HUES6 (cell line): Measurements from ENCODE around the gene STEAP3.
"Not testable (repeated sequence)": the region's sequence is repeated elsewhere in the genome, so short reads cannot be mapped to it uniquely, and the experiment has no call there.

ENCODE experiments used
- H3K27ac ChIP-seq: 2 replicates; pipeline ENCODE4 v1.7.0; 2013; ENCODE audit warnings: low read depth, mild to moderate bottlenecking, low read length, inconsistent platforms
- H3K27me3 ChIP-seq: 2 replicates; pipeline ENCODE4 v1.6.1; 2013; ENCODE audit warnings: low read length; ENCODE audit not compliant: control insufficient read depth, insufficient read depth
- H3K36me3 ChIP-seq: 2 replicates; pipeline ENCODE4 v1.6.1; 2013; ENCODE audit warnings: low read length; ENCODE audit not compliant: control insufficient read depth, insufficient read depth
- H3K4me1 ChIP-seq: 2 replicates; pipeline ENCODE4 v1.6.1; 2013; ENCODE audit warnings: low read length; ENCODE audit not compliant: control insufficient read depth, insufficient read depth
- H3K4me3 ChIP-seq: 2 replicates; pipeline ENCODE4 v1.5.1; 2013; ENCODE audit warnings: low read depth, low read length
- H3K9ac ChIP-seq: one replicate; pipeline ENCODE4 v1.6.1; 2013; ENCODE audit warnings: mild to moderate bottlenecking, low read length
- H3K9me3 ChIP-seq: 2 replicates; pipeline ENCODE4 v1.6.1; 2013; ENCODE audit warnings: low read depth, low read length; ENCODE audit not compliant: control insufficient read depth, insufficient read depth

Gene STEAP3

DNA sequence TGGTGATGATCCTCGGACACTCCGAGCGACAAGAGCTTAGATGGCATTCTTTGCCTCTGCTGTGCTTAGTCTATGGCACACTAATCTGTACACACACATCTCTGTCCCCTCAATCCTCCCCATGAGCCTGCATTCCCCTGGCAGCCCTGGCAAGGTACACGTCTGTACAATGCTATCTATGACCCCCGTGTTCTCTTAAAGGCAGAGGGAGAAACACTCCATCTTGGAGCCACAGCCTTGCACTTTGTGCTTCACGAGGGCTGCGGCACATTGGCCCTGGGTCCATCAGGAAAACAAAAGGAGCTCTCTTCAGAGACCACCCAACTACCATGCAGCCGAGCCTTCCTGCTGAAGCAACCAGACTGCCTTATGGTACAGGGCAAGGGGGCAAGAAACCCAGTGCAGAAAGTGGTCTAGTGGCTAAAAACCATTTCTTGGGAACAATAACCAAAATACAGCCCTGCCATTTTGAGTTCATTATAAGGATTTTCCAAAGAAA is 42.5 kb downstream of the STEAP3 start:
- Histone ChIP-seq H3K36me3 (no peaks in the 10 kb centered on the region; the same call in 1 of the 2 replicates), H3K9ac (no peak overlapping the region), H3K27ac (no peak overlapping the region), H3K27me3 (no peaks in the 10 kb centered on the region), H3K9me3 (no peaks in the 10 kb centered on the region), H3K4me3 (no peak overlapping the region), H3K4me1 (peaks cover 4% of the 10 kb centered on the region)

DNA sequence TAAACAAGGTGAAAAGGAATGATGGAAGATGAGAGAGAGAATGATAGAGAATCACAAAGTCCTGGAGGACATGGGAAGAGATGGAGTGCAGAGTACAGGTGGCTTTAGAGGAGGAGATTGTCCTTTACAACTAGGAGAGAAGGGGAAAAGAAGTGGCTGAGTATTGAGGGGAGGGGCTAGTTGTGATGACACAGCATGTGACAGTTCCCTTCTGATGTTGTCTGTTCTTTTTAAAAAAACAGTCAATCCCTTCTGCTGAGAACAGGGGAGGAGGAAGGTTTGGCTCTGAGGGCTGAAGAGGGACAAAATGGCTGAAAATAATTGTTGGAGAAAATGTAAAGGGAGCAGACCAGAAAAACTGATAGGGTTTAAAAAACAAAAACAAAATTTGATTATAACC is 44.0 kb downstream of the STEAP3 start:
- Histone ChIP-seq H3K9ac (no peak overlapping the region), H3K4me1 (peaks cover 4% of the 10 kb centered on the region), H3K27me3 (no peaks in the 10 kb centered on the region), H3K9me3 (no peaks in the 10 kb centered on the region), H3K4me3 (no peak overlapping the region), H3K27ac (no peak overlapping the region), H3K36me3 (no peaks in the 10 kb centered on the region; the same call in 1 of the 2 replicates)

DNA sequence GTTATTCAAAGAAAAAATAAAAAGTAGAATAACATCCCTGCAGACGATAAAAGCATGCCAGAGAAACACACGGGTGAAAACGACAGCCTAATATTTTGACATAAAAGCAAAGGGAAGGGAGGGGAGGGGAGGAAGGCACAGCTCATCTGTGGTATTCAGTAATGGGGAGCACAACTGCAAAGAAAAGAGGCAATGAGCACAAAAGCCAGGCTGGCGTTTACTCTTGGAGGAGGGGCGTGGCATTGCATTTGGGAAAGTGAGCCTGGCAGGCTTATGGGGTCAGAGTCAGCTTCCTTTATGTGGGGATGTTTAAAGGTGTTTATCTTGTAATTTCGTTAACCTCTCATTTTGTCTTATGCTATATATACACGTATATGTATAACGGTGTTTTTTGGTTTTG is 53.2 kb downstream of the STEAP3 start:
- Histone ChIP-seq H3K4me1 (no peaks in the 10 kb centered on the region), H3K36me3 (no peaks in the 10 kb centered on the region), H3K4me3 (no peak overlapping the region), H3K27ac (no peak overlapping the region), H3K9ac (no peak overlapping the region), H3K9me3 (peaks cover 2% of the 10 kb centered on the region; the same call in 1 of the 2 replicates), H3K27me3 (no peaks in the 10 kb centered on the region)

DNA sequence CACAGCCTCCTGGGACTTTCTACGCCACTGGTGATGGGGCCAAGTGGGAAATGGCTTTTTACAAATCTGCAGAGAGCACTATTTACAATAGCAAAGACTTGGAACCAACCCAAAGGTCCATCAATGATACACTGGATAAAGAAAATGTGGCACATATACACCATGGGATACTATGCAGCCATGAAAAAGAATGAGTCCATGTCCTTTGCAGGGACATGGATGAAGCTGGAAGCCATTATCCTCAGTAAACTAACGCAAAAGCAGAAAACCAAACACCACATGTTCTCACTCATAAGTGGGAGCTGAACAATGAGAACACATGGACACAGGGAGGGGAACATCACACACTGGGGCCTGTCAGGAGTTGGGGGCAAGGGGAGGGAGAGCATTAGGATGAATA is 54.8 kb downstream of the STEAP3 start:
- not testable (repeated sequence) for H3K4me3 ChIP-seq, H3K27ac ChIP-seq, H3K27me3 ChIP-seq, H3K9ac ChIP-seq, H3K36me3 ChIP-seq, H3K4me1 ChIP-seq, H3K9me3 ChIP-seq

DNA sequence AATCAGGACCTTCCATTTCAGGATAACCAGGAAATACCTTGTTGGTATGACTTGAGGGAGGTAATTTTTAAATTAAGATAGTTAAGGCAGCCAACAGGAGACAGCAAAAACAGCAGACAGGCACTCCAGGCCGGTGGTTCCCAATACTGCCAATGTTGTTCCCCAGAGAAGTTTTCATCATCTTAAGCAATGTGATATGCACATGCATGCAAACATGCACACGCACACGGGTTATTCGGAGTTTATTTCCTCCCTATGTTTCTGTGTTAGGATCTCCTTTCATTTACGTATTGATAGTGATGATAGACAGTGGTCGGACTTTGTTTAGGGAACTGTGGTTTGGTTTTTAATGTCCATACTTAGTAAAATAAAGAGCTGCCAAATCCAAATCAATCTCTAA is 55.3 kb downstream of the STEAP3 start:
- peaks cover 2% of the 10 kb centered on the region; the same call in 1 of the 2 replicates for H3K9me3 ChIP-seq
- no peak overlapping the region for H3K9ac ChIP-seq
- no peaks in the 10 kb centered on the region for H3K4me1 ChIP-seq
- no peaks in the 10 kb centered on the region for H3K27me3 ChIP-seq
- no peak overlapping the region for H3K27ac ChIP-seq
- H3K4me3 ChIP-seq: no peak overlapping the region
- no peaks in the 10 kb centered on the region for H3K36me3 ChIP-seq

DNA sequence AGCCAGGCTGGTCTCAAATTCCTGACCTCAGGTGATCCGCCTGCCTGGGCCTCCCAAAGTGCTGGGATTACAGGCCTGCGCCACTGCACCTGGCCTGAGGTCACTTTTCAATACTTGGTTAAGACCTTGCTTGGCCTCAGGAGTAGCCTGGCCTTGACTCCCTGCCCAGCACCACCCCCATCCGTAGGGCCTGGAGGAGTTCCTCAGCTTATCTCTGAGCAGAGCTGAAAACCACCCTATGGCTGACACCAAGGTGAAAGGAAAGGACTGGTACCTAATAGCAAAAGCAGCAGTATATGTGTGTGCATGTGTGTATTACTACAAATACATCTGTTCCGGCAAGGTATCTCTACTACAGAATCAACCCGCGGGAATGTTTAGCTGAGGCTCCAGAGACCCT is 56.0 kb downstream of the STEAP3 start:
- H3K9me3 ChIP-seq: peaks cover 2% of the 10 kb centered on the region; the same call in 1 of the 2 replicates
- no peaks in the 10 kb centered on the region for H3K27me3 ChIP-seq
- H3K9ac ChIP-seq: no peak overlapping the region
- H3K36me3 ChIP-seq: no peaks in the 10 kb centered on the region
- no peak overlapping the region for H3K27ac ChIP-seq
- no peak overlapping the region for H3K4me3 ChIP-seq
- H3K4me1 ChIP-seq: no peaks in the 10 kb centered on the region

DNA sequence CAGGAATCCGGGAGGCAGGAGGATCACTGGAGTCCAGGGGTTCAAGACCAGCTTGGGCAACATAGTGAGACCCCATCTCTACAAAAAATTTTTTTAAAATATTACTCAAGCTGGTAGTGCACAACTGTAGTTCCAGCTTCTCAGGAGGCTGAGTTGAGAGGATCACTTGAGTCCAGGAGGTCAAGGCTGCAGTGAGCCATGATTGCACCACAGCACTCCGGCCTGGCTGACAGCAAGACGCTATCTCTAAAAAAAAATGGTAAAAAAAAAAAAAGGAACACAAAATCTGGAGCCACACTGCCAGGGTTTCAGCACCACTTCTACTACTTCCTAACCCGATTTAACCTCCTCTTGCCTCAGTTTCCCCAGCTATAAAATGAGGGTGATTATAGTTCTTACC is 57.0 kb downstream of the STEAP3 start:
- no peaks in the 10 kb centered on the region for H3K27me3 ChIP-seq
- H3K9ac ChIP-seq: no peak overlapping the region
- H3K27ac ChIP-seq: no peak overlapping the region
- H3K4me1 ChIP-seq: no peaks in the 10 kb centered on the region
- peaks cover 2% of the 10 kb centered on the region; the same call in 1 of the 2 replicates for H3K9me3 ChIP-seq
- H3K4me3 ChIP-seq: no peak overlapping the region
- H3K36me3 ChIP-seq: no peaks in the 10 kb centered on the region

DNA sequence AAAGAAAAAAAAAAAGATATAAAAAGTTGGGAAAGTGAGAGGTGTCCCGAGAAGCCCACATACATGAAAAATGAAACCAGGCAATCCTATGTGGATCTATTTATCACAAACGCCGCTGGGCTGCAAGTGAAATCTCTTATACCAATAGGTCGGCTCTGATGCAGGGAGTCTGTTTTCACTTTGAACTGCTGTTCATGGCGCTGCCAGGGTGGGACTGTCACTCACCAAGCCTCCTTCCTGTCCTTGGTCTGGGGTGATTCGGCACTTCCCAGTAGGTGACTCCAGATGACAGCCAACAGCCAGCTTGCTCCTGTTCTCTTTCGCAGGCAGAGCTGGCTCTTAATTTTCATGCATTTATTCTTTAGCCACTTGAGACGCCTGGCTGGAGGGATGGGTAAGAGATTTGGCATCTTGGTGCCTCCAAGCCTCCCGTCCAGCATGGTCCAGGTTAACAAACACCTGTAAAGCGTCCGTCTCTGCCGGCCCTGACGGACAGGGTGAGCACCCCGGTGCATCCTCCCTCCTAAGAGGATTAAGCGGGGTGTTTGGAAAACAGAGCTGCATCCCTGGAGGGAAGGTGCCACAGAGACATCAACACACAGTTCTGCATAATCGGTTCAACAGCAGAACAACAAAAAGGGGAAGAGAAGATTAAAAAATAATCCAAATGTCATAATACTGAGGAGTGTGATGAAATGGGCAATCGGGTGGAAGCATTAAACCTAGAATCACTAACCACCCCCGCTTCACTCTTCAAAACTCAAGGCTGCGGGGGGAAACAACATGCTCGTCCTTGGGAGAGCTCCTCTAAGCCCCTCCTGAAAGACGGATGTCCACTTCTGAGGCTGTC is 58.7 kb downstream of the STEAP3 start:
- Histone ChIP-seq H3K9me3 (no peaks in the 10 kb centered on the region), H3K4me1 (no peaks in the 10 kb centered on the region), H3K36me3 (no peaks in the 10 kb centered on the region), H3K9ac (no peak overlapping the region), H3K27ac (no peak overlapping the region), H3K27me3 (no peaks in the 10 kb centered on the region), H3K4me3 (no peak overlapping the region)

DNA sequence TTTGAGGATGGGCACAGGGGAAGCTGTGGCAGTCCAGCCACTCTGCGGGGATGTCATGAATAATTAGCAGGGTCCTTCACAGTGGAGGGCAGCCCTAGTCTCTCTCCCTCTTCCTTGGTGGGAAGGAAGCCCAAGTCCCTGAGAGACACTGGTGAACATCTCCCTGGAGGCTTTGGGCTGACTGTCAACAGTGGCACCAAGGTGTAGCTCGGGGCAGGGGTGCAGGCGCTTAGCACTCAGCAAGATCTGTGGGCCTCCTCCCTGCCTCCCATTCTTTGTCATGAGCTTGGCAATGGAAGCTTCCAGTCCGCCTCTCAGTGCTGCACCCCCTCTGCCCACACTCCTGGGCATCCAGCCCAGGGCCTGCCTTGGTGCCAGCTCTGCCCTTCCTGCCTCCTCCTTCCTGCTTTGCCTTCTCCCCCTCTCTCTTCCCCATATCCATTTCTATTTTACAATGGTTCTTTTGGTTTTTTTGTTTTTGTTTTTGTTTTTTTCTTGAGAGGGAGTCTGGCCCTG is 59.4 kb downstream of the STEAP3 start:
- H3K9me3 ChIP-seq: no peaks in the 10 kb centered on the region
- H3K27ac ChIP-seq: no peak overlapping the region
- H3K4me1 ChIP-seq: no peaks in the 10 kb centered on the region
- H3K4me3 ChIP-seq: no peak overlapping the region
- no peaks in the 10 kb centered on the region for H3K36me3 ChIP-seq
- no peak overlapping the region for H3K9ac ChIP-seq
- H3K27me3 ChIP-seq: no peaks in the 10 kb centered on the region

DNA sequence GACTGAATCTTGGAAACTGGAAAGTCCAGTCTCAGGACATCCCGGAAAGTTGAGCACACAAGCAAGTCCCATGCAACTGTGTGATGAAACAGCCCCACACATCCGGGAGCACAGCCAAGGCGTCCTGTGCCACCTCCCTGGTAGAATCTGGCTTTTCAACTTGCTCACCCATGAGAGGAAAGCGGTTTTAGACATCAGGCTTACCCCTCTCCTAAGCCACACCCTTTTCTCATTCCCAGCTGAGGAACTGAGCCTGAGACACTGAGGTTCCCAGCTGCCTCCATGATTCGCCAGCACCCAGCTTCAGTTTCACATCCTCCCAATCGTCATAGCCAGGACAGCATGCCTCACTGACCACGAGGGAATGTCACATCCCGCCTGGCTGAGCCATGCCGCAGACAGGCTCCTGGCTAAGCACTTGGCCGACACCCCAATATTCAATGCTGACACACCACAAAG is 60.3 kb downstream of the STEAP3 start:
- H3K27me3 ChIP-seq: no peaks in the 10 kb centered on the region
- no peak overlapping the region for H3K27ac ChIP-seq
- H3K9me3 ChIP-seq: no peaks in the 10 kb centered on the region
- H3K4me3 ChIP-seq: no peak overlapping the region
- no peak overlapping the region for H3K9ac ChIP-seq
- H3K36me3 ChIP-seq: no peaks in the 10 kb centered on the region
- no peaks in the 10 kb centered on the region for H3K4me1 ChIP-seq

DNA sequence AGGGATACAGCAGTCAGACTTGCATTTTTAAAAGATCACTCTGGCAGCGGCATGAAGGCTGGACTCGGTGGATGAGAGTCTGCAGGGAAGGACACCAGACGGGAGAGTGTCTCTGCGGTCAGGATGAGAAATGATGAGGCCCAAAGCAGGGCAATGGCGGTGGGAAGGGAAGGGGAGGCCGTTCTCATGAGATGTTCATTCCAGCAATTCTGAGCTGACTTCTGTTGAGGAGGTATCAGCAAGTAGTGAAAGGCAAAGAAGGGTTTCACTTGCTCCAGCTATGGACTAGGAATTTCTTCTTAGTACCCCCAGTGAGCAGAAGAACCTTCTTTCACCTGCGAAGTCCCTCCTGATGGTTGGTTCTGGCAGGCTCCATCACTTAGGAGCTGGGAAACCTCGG is 63.0 kb downstream of the STEAP3 start:
- Histone ChIP-seq H3K27me3 (no peaks in the 10 kb centered on the region), H3K9ac (no peak overlapping the region), H3K4me1 (no peaks in the 10 kb centered on the region), H3K4me3 (no peak overlapping the region), H3K9me3 (no peaks in the 10 kb centered on the region), H3K36me3 (no peaks in the 10 kb centered on the region), H3K27ac (no peak overlapping the region)
